HepG2 (cell line): Measurements from ENCODE around the gene INTS6L.

ENCODE experiments used
- FOXK2 ChIP-seq: fragments of 450-650 bp; IDR thresholded peaks from 2 replicates; pipeline ENCODE4 v1.6.1; 2016
- KDM1A ChIP-seq: IDR thresholded peaks from 2 replicates; pipeline ENCODE4 v1.6.1; 2016; ENCODE audit warnings: missing compliant biosample characterization
- PHF8 ChIP-seq: sonication (generic); formaldehyde crosslinking; IDR thresholded peaks from 2 replicates; pipeline ENCODE4 v1.5.0; 2020; ENCODE audit warnings: missing genetic modification reagents

DNA sequence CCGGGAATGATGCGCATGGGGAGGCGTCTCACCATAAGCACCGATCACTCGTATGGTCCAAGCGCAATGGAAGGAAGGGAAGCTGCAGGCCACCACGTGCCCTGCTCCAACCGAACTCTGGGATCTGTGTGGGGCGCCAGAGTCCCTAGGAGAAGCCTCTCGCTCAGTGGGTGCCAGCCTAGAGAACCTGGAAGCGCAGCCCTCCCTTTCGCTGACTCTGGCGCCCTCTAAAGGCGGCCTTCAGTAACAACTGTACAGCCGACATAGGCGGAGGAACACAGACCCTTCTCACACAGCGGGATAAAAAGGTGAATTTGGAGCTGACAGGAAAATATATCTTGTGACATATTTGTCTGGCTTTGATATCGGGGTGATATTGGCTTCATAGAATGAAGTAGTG, 76.0 kb downstream of the INTS6L start:
- TF ChIP-seq FOXK2 (no peak), PHF8 (CRISPR knock-in tag) (no peak), KDM1A (CRISPR knock-in tag) (no peak)
